Panc1 (cell line): ENCODE data around the gene LIX1. TPM values are rescaled to one million over a fixed set of nuclear protein-coding genes. Genes with fewer than 3 reads are reported as not detected.

ENCODE experiments used
- ATAC-seq: fragments of 200-7000 bp; cut with Tn5 transposase; 2 replicates; pipeline ENCODE4 v1.9.1; 2020; ENCODE audit warnings: mild to moderate bottlenecking, moderate library complexity
- BruUV-seq: library from RNA; stranded (reverse); fragments of 400-500 nt; replicated peaks from 2 replicates; lab custom pipeline; 2021; lab: Mats Ljungman, UMichigan
- CTCF ChIA-PET: fragments of 300-600 bp; sonication (Branson Sonifier 250); formaldehyde crosslinking; loops from one replicate; lab custom pipeline; 2022; ENCODE audit warnings: antibody characterized with exemption; lab: Charles Lee
- POLR2A ChIA-PET: fragments of 300-600 bp; sonication (Branson Sonifier 250); formaldehyde crosslinking; loops from one replicate; lab custom pipeline; 2022; ENCODE audit warnings: antibody characterized with exemption; lab: Charles Lee
- DNase-seq: peaks from one replicate; pipeline ENCODE4 v3.0.0-alpha.2; 2010; ENCODE audit warnings: low read depth, low spot score
- H3K27ac ChIP-seq: 2 replicates; pipeline ENCODE4 v1.5.1; 2011; ENCODE audit warnings: mild to moderate bottlenecking, low read length, inconsistent platforms
- H3K27me3 ChIP-seq: fragments of 200-500 bp; sonication (Bioruptor generic); 2 replicates; pipeline ENCODE4 v1.6.0; 2014; ENCODE audit warnings: low read length, inconsistent platforms; ENCODE audit not compliant: control insufficient read depth, insufficient read depth
- H3K36me3 ChIP-seq: fragments of 200-500 bp; sonication (Bioruptor generic); 2 replicates; pipeline ENCODE4 v1.5.1; 2014; ENCODE audit warnings: inconsistent platforms, mild to moderate bottlenecking, low read length, moderate library complexity; ENCODE audit not compliant: control insufficient read depth, insufficient read depth
- H3K4me1 ChIP-seq: 2 replicates; pipeline ENCODE4 v1.5.1; 2011; ENCODE audit warnings: inconsistent platforms, mild to moderate bottlenecking, low read length, moderate library complexity; ENCODE audit not compliant: control insufficient read depth, insufficient read depth
- H3K4me3 ChIP-seq, 2 experiments: 2 replicates each; pipeline ENCODE4 v1.5.1; 2011 to 2012; ENCODE audit warnings: low read depth in 2 of 2, low read length in 2 of 2, mild to moderate bottlenecking in 2 of 2, inconsistent platforms in 1 of 2, moderate library complexity in 1 of 2
- H3K9me3 ChIP-seq: fragments of 200-500 bp; sonication (Bioruptor generic); 2 replicates; pipeline ENCODE4 v1.5.1; 2014; ENCODE audit warnings: low read depth, mild to moderate bottlenecking, inconsistent platforms, low read length, moderate library complexity; ENCODE audit not compliant: control insufficient read depth, insufficient read depth
- POLR2AphosphoS5 ChIP-seq: IDR thresholded peaks from 2 replicates; pipeline ENCODE4 v1.6.1; 2012; ENCODE audit warnings: mild to moderate bottlenecking, low read depth, low read length, moderate library complexity
- in situ Hi-C: cut with HindIII; loops from 2 replicates; pipeline ENCODE4 v1.10.0; 2016; ENCODE audit warnings: low sequenced_read_pairs, low pct_unique_long_range_greater_than_20kb
- intact Hi-C: fragments of 100-400 bp; cut with micrococcal nuclease; formaldehyde crosslinking; loops from one replicate; pipeline ENCODE4 v1.10.0; 2022; ENCODE audit not compliant: unreplicated experiment
- total RNA-seq: library from RNA; stranded (reverse); gene quantifications from one replicate; pipeline ENCODE4 v1.2.1, GENCODE V29; 2021; ENCODE audit not compliant: unreplicated experiment
- TF ChIP-seq, protein P1 (sequence below): fragments of 450-650 bp; IDR thresholded peaks from 2 replicates; pipeline ENCODE4 v1.5.1; 2017; ENCODE audit warnings: mild to moderate bottlenecking
- TF ChIP-seq, protein P2 (sequence below), 2 experiments: IDR thresholded peaks; 2 replicates each; pipeline ENCODE4 v1.6.1; 2011 to 2012; ENCODE audit warnings: low read depth in 2 of 2, control low read depth in 1 of 2, low read length in 1 of 2, mild to moderate bottlenecking in 1 of 2, moderate library complexity in 1 of 2; ENCODE audit not compliant: insufficient read depth in 1 of 2

Gene LIX1
- total RNA-seq, 1 experiment from 2014 or later: not detected

DNA sequence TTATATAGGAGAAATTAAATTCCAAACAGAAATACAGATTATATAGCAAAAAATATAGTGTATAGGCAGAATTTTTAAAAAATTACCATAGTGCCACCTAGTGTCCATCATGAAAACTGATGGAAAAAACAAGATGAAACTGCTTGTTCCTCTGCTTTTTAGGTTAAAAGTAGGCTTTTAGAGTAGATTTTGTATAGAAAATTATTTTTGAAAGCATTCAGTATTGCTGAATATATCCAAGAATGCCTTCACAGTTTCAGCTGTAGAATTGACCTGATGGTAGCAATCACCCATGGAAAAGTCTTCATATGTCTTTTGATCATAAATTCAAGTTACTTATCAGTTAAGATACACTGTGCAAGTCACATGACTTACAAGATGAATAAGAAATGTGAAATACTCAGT is 21.0 kb upstream of the LIX1 start:
- ATAC-seq (no peak), DNase-seq (no peak)
- H3K4me3 ChIP-seq: no peak overlapping the region
- in situ Hi-C loops (no loop called here), intact Hi-C loops (loop anchor here (2.0 to 10.0 kb wide), 5 partner anchors 166 to 549 kb away; partner anchors contain the start of gene LNPEP)
- TF ChIP-seq POLR2AphosphoS5: no peak
- TF ChIP-seq, protein P1, sequence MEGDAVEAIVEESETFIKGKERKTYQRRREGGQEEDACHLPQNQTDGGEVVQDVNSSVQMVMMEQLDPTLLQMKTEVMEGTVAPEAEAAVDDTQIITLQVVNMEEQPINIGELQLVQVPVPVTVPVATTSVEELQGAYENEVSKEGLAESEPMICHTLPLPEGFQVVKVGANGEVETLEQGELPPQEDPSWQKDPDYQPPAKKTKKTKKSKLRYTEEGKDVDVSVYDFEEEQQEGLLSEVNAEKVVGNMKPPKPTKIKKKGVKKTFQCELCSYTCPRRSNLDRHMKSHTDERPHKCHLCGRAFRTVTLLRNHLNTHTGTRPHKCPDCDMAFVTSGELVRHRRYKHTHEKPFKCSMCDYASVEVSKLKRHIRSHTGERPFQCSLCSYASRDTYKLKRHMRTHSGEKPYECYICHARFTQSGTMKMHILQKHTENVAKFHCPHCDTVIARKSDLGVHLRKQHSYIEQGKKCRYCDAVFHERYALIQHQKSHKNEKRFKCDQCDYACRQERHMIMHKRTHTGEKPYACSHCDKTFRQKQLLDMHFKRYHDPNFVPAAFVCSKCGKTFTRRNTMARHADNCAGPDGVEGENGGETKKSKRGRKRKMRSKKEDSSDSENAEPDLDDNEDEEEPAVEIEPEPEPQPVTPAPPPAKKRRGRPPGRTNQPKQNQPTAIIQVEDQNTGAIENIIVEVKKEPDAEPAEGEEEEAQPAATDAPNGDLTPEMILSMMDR: peak; percentile 63; the same call in 1 of the 2 replicates
- no TSS peak for BruUV-seq
- ChIA-PET CTCF (no interaction called here), POLR2A (no interaction called here)
- H3K27me3 ChIP-seq: no peaks in the 10 kb centered on the region
- no peaks in the 10 kb centered on the region for H3K9me3 ChIP-seq
- no peak overlapping the region for H3K27ac ChIP-seq
- no peaks in the 10 kb centered on the region for H3K4me1 ChIP-seq
- peaks cover 41% of the 10 kb centered on the region for H3K36me3 ChIP-seq

DNA sequence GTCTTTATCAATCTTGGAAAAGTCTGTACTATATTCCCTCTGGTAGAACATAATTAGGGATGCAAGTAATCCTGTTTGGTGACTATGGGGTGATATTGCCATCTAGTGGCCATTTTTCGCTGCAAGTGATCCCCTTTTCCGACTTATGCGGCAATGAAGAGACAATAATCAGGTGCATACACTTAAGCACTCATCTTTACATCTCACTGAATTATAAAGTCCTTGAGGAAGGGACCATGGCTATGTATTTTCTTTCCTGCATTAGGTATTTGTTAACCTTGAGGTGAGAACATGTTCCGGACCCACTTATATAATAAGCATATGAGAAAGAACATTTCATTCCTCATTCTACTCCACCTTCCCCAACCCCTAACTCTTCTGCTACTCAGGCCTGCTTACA is 19.6 kb upstream of the LIX1 start:
- ChIA-PET POLR2A (no interaction called here), CTCF (interaction anchor here (0.6 to 2.2 kb wide), 4 partner anchors 293 to 548 kb away, joined by 3 to 5 read pairs (median 3); partner anchors contain the start of gene ERAP1)
- intact Hi-C loops (loop anchor here (2.0 to 10.0 kb wide), 5 partner anchors 165 to 547 kb away; partner anchors contain the start of gene LNPEP), in situ Hi-C loops (no loop called here)
- H3K36me3 ChIP-seq: peaks cover 30% of the 10 kb centered on the region
- H3K4me3 ChIP-seq: no peak overlapping the region
- H3K4me1 ChIP-seq: no peaks in the 10 kb centered on the region
- ATAC-seq (peak; percentile 82), DNase-seq (peak; percentile 76)
- no TSS peak for BruUV-seq
- TF ChIP-seq, protein P2, sequence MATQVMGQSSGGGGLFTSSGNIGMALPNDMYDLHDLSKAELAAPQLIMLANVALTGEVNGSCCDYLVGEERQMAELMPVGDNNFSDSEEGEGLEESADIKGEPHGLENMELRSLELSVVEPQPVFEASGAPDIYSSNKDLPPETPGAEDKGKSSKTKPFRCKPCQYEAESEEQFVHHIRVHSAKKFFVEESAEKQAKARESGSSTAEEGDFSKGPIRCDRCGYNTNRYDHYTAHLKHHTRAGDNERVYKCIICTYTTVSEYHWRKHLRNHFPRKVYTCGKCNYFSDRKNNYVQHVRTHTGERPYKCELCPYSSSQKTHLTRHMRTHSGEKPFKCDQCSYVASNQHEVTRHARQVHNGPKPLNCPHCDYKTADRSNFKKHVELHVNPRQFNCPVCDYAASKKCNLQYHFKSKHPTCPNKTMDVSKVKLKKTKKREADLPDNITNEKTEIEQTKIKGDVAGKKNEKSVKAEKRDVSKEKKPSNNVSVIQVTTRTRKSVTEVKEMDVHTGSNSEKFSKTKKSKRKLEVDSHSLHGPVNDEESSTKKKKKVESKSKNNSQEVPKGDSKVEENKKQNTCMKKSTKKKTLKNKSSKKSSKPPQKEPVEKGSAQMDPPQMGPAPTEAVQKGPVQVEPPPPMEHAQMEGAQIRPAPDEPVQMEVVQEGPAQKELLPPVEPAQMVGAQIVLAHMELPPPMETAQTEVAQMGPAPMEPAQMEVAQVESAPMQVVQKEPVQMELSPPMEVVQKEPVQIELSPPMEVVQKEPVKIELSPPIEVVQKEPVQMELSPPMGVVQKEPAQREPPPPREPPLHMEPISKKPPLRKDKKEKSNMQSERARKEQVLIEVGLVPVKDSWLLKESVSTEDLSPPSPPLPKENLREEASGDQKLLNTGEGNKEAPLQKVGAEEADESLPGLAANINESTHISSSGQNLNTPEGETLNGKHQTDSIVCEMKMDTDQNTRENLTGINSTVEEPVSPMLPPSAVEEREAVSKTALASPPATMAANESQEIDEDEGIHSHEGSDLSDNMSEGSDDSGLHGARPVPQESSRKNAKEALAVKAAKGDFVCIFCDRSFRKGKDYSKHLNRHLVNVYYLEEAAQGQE (IDR thresholded peaks at IDR 0.05; ENCODE audit: insufficient read depth in 1 of 2, low read depth in 2 of 2, low read length in 1 of 2): no peak
- TF ChIP-seq, protein P1: peak; percentile 84
- no peak overlapping the region for H3K27ac ChIP-seq
- H3K9me3 ChIP-seq: peaks cover 5% of the 10 kb centered on the region; the same call in 1 of the 2 replicates
- H3K27me3 ChIP-seq: no peaks in the 10 kb centered on the region

DNA sequence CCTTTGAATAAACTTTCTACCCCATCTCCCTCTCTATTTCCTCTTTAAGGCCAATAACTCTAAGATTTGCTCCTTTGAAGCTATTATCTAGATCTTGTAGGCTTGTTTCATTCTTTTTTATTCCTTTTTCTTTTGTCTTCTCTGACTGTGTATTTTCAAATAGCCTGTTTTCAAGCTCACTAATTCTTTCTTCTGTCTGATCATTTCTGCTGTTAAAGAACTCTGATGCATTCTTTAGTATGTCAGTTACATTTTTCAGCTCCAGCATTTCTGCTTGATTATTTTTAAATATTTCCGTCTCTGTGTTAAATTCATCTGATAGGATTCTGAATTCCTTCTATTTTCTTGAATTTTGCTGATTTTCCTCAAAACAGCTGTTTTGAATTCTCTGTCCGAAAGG is 15.3 kb upstream of the LIX1 start:
- ATAC-seq (no peak), DNase-seq (no peak)
- no peak overlapping the region for H3K27ac ChIP-seq
- H3K4me1 ChIP-seq: no peaks in the 10 kb centered on the region
- peaks cover 16% of the 10 kb centered on the region for H3K36me3 ChIP-seq
- H3K9me3 ChIP-seq: peaks cover 5% of the 10 kb centered on the region; the same call in 1 of the 2 replicates
- intact Hi-C loops (no loop called here), in situ Hi-C loops (no loop called here)
- H3K27me3 ChIP-seq: no peaks in the 10 kb centered on the region
- no peak for TF ChIP-seq POLR2AphosphoS5
- TF ChIP-seq, protein P2 (IDR thresholded peaks at IDR 0.05; ENCODE audit: insufficient read depth in 1 of 2, low read depth in 2 of 2, low read length in 1 of 2): no peak
- ChIA-PET POLR2A (no interaction called here), CTCF (interaction anchor here (1.4 kb wide), 1 partner anchor 405 kb away, joined by 5 read pairs; no protein-coding TSS in a partner anchor)
- no TSS peak for BruUV-seq
- H3K4me3 ChIP-seq: no peak overlapping the region
